H1 (cell line): ENCODE data around the gene MAJIN.

Experiments used
- EZH2 ChIP-seq: fragments of 200-600 bp; sonication (generic); IDR thresholded peaks from 2 replicates; pipeline ENCODE4 v1.7.1; 2012; ENCODE audit warnings: low read depth, mild to moderate bottlenecking, moderate library complexity, low read length, inconsistent platforms; ENCODE audit not compliant: severe bottlenecking
- GABPA ChIP-seq: IDR thresholded peaks from 2 replicates; pipeline ENCODE4 v1.6.1; 2011; ENCODE audit warnings: mild to moderate bottlenecking, low read length, moderate library complexity, borderline replicate concordance; ENCODE audit not compliant: insufficient read depth
- KDM5A ChIP-seq: fragments of 200-600 bp; IDR thresholded peaks from 2 replicates; pipeline ENCODE4 v1.7.1; 2012; ENCODE audit warnings: mild to moderate bottlenecking, low read length, inconsistent platforms, mixed read lengths
- POLR2A ChIP-seq, 2 experiments: IDR thresholded peaks; 1 replicate in 1 of 2; 2 replicates in 1 of 2; pipeline ENCODE4 v1.6.1; 2011; ENCODE audit warnings: low read depth in 2 of 2, low read length in 2 of 2, mild to moderate bottlenecking in 2 of 2; ENCODE audit errors: control extremely low read depth in 1 of 2
- TAF1 ChIP-seq: IDR thresholded peaks from 2 replicates; pipeline ENCODE4 v1.6.1; 2011; ENCODE audit warnings: mild to moderate bottlenecking, low read depth, low read length
- ZNF274 ChIP-seq: IDR thresholded peaks from 2 replicates; pipeline ENCODE4 v1.7.0; 2012; ENCODE audit warnings: low read length, borderline replicate concordance; ENCODE audit errors: extremely low read depth
- TF ChIP-seq, protein P1 (sequence below), 3 experiments: IDR thresholded peaks; 1 replicate in 2 of 3; 2 replicates in 1 of 3; pipeline versions ENCODE4 v1.5.1 to v1.6.1; 2011; ENCODE audit warnings: low read length in 3 of 3, mild to moderate bottlenecking in 3 of 3, inconsistent platforms in 2 of 3, low read depth in 1 of 3, moderate library complexity in 1 of 3; ENCODE audit not compliant: insufficient read depth in 1 of 3; ENCODE audit errors: control extremely low read depth in 1 of 3

DNA sequence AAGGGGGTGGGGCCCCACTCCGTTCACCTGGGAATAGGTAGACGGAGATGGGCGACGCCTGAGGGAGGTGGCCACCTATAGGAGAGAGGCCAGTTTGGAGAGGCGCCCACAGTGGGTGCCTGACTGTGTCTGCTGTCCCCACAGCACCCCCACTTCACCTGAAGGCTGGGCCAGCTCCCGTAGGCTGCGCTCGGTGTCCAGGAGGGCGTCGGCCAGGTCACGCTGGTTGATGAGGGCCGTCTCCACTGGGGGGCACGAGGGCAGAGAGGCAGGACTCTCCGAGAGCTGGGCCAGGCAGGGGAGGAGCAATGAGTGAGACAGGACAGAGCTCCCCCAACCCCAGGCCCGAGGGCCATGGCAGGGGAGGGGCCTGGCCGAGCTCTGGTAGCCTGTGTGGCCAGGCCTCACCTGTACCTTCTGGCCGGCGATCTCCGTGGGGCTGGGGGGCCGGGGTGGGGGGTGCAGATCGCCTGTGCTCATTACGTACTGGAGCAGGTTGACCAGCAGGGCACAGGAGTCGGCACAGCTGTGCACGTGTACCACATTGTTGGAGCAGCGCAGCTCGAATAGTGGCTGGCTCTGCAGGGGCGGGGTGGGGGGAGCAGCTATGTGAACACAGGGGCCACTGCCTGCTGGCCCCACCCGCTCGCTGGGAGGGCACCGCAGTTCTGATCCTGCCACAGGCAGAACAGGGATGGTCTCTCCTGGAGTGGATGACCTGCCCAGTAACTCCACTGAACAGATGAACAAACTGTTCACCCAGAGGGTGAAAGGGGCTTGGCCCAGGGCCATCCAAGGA is 69.6 kb downstream of the MAJIN start:
- TF ChIP-seq EZH2: no peak
- TF ChIP-seq POLR2A (IDR thresholded peaks at IDR 0.05; ENCODE audit: control extremely low read depth in 1 of 2, low read depth in 2 of 2, low read length in 2 of 2): no peak
- TF ChIP-seq TAF1: no peak
- TF ChIP-seq, protein P1, sequence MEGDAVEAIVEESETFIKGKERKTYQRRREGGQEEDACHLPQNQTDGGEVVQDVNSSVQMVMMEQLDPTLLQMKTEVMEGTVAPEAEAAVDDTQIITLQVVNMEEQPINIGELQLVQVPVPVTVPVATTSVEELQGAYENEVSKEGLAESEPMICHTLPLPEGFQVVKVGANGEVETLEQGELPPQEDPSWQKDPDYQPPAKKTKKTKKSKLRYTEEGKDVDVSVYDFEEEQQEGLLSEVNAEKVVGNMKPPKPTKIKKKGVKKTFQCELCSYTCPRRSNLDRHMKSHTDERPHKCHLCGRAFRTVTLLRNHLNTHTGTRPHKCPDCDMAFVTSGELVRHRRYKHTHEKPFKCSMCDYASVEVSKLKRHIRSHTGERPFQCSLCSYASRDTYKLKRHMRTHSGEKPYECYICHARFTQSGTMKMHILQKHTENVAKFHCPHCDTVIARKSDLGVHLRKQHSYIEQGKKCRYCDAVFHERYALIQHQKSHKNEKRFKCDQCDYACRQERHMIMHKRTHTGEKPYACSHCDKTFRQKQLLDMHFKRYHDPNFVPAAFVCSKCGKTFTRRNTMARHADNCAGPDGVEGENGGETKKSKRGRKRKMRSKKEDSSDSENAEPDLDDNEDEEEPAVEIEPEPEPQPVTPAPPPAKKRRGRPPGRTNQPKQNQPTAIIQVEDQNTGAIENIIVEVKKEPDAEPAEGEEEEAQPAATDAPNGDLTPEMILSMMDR (IDR thresholded peaks at IDR 0.05; ENCODE audit: control extremely low read depth in 1 of 3, insufficient read depth in 1 of 3, low read depth in 1 of 3, low read length in 3 of 3): no peak
- no peak for TF ChIP-seq GABPA
- no peak for TF ChIP-seq ZNF274
- TF ChIP-seq KDM5A: no peak
